Panc1 (cell line): Measurements from ENCODE around the gene RHOT2.

ENCODE experiments used
- TCF7L2 ChIP-seq: IDR thresholded peaks from 2 replicates; pipeline ENCODE4 v1.6.1; 2011; ENCODE audit warnings: mild to moderate bottlenecking, low read depth, low read length, inconsistent platforms
- TF ChIP-seq, protein P1 (sequence below): fragments of 450-650 bp; IDR thresholded peaks from 2 replicates; pipeline ENCODE4 v1.5.1; 2017; ENCODE audit warnings: mild to moderate bottlenecking
- TF ChIP-seq, protein P2 (sequence below), 2 experiments: IDR thresholded peaks; 2 replicates each; pipeline ENCODE4 v1.6.1; 2011 to 2012; ENCODE audit warnings: low read depth in 2 of 2, control low read depth in 1 of 2, low read length in 1 of 2, mild to moderate bottlenecking in 1 of 2, moderate library complexity in 1 of 2; ENCODE audit not compliant: insufficient read depth in 1 of 2

DNA sequence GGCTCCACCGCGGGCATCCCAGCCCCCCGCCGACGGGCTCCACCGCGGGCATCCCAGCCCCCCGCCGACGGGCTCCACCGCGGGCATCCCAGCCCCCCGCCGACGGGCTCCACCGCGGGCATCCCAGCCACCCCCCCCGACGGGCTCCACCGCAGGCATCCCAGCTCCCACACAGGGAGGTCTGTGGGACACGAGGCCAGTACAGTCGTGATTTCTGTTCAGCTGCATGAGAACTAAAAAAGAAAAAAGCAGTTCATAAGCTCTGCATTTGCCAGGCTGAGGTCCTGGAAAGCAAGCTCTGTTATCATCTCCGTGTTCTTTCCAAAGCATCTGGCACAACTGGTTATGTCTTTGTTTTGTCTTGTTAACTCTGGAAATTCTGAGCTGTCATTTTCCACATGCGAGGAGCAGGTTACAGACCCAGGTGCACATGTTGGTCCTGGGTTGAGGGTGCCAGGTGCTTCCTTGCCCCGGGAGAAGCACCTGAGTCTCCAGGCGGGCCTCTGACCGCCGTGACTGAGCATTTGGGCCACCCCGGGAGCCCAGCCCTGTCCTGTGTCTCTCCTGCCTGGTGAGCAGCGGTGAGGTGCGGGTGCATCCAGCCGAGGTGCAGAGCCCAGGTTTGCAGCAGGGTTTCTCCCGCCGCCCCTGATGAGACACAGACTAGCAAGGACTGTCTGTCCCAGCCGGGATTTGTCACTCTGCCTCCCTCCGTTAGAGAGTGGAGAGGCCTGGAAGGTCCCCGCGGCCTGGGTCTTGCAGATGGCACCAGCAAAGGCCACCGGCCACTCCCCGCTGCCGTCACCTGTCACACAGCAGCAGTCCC lies 47.0 kb upstream of the RHOT2 start:
- TF ChIP-seq, protein P1, sequence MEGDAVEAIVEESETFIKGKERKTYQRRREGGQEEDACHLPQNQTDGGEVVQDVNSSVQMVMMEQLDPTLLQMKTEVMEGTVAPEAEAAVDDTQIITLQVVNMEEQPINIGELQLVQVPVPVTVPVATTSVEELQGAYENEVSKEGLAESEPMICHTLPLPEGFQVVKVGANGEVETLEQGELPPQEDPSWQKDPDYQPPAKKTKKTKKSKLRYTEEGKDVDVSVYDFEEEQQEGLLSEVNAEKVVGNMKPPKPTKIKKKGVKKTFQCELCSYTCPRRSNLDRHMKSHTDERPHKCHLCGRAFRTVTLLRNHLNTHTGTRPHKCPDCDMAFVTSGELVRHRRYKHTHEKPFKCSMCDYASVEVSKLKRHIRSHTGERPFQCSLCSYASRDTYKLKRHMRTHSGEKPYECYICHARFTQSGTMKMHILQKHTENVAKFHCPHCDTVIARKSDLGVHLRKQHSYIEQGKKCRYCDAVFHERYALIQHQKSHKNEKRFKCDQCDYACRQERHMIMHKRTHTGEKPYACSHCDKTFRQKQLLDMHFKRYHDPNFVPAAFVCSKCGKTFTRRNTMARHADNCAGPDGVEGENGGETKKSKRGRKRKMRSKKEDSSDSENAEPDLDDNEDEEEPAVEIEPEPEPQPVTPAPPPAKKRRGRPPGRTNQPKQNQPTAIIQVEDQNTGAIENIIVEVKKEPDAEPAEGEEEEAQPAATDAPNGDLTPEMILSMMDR: no peak
- no peak for TF ChIP-seq TCF7L2
- TF ChIP-seq, protein P2, sequence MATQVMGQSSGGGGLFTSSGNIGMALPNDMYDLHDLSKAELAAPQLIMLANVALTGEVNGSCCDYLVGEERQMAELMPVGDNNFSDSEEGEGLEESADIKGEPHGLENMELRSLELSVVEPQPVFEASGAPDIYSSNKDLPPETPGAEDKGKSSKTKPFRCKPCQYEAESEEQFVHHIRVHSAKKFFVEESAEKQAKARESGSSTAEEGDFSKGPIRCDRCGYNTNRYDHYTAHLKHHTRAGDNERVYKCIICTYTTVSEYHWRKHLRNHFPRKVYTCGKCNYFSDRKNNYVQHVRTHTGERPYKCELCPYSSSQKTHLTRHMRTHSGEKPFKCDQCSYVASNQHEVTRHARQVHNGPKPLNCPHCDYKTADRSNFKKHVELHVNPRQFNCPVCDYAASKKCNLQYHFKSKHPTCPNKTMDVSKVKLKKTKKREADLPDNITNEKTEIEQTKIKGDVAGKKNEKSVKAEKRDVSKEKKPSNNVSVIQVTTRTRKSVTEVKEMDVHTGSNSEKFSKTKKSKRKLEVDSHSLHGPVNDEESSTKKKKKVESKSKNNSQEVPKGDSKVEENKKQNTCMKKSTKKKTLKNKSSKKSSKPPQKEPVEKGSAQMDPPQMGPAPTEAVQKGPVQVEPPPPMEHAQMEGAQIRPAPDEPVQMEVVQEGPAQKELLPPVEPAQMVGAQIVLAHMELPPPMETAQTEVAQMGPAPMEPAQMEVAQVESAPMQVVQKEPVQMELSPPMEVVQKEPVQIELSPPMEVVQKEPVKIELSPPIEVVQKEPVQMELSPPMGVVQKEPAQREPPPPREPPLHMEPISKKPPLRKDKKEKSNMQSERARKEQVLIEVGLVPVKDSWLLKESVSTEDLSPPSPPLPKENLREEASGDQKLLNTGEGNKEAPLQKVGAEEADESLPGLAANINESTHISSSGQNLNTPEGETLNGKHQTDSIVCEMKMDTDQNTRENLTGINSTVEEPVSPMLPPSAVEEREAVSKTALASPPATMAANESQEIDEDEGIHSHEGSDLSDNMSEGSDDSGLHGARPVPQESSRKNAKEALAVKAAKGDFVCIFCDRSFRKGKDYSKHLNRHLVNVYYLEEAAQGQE (IDR thresholded peaks at IDR 0.05; ENCODE audit: insufficient read depth in 1 of 2, low read depth in 2 of 2, low read length in 1 of 2): no peak
